Esophagus squamous epithelium (tissue), 4 donors: ENCODE measurements around the gene FEZF1.

ENCODE experiments used
- CTCF ChIP-seq, 6 experiments: fragments of 450-650 bp in 4 of 6; fragments of 200-600 bp in 2 of 6; sonication (generic) in 2 of 6; IDR thresholded peaks; one replicate each; pipeline ENCODE4 v1.5.1; 2016 to 2019; ENCODE audit warnings: antibody characterized with exemption in 6 of 6, mild to moderate bottlenecking in 4 of 6, moderate library complexity in 4 of 6
- POLR2A ChIP-seq, 4 donors: fragments of 450-650 bp; IDR thresholded peaks; one replicate each; pipeline ENCODE4 v1.6.1; 2017; ENCODE audit warnings: antibody characterized with exemption in 4 of 4, mild to moderate bottlenecking in 4 of 4, moderate library complexity in 3 of 4

- no peak for TF ChIP-seq CTCF (IDR thresholded peaks at IDR 0.05)
- no peak for TF ChIP-seq POLR2A (IDR thresholded peaks at IDR 0.05)
Measured at GRCh38 chr7:122300211-122300932, 4.2 kb downstream of the FEZF1 start.
